ENCODE measurements around the gene FOXP4.

Gene FOXP4

GRCh38 chr6:41545703-41546474, at the start of gene FOXP4:
Gene FOXP4, plus strand, starts transcription at chr6:41546381. Its CDS starts 19,380 bp downstream, at chr6:41565761.
- DNase-seq: peak; percentile 88

- no peak for DNase-seq
Measured at GRCh38 chr6:41497573-41497972, 48.6 kb upstream of the FOXP4 start.

- DNase-seq: no peak
Measured at GRCh38 chr6:41497994-41498393, 48.2 kb upstream of the FOXP4 start.

GRCh38 chr6:41498968-41499599, 47.1 kb upstream of the FOXP4 start:
- no peak for DNase-seq

GRCh38 chr6:41500561-41500960, 45.6 kb upstream of the FOXP4 start:
- no peak for DNase-seq

GRCh38 chr6:41502566-41502916, 43.6 kb upstream of the FOXP4 start:
- DNase-seq: no peak

GRCh38 chr6:41502917-41503671, 43.1 kb upstream of the FOXP4 start:
- DNase-seq: no peak

GRCh38 chr6:41503827-41504465, 42.2 kb upstream of the FOXP4 start:
- no peak for DNase-seq

GRCh38 chr6:41504466-41505121, 41.6 kb upstream of the FOXP4 start:
- no peak for DNase-seq

GRCh38 chr6:41505122-41506049, 40.8 kb upstream of the FOXP4 start:
- DNase-seq: no peak

GRCh38 chr6:41508479-41508878, 37.7 kb upstream of the FOXP4 start:
- no peak for DNase-seq

- no peak for DNase-seq
Measured at GRCh38 chr6:41509580-41509979, 36.6 kb upstream of the FOXP4 start.

- DNase-seq: no peak
Measured at GRCh38 chr6:41511443-41512060, 34.6 kb upstream of the FOXP4 start.

GRCh38 chr6:41512146-41512701, 34.0 kb upstream of the FOXP4 start:
- no peak for DNase-seq

- no peak for DNase-seq
Measured at GRCh38 chr6:41515995-41516394, 30.2 kb upstream of the FOXP4 start.

- DNase-seq: no peak
Measured at GRCh38 chr6:41518118-41518517, 28.1 kb upstream of the FOXP4 start.

- no peak for DNase-seq
Measured at GRCh38 chr6:41519305-41519744, 26.9 kb upstream of the FOXP4 start.

- no peak for DNase-seq
Measured at GRCh38 chr6:41519745-41520699, 26.2 kb upstream of the FOXP4 start.

- no peak for DNase-seq
Measured at GRCh38 chr6:41522780-41523548, 23.2 kb upstream of the FOXP4 start.
